CD4-positive, alpha-beta T cell treated with Interleukin-15 for 1 hour (primary cell): ENCODE measurements around the gene TP53BP2.
"Not testable (repeated sequence)": the region's sequence is repeated elsewhere in the genome, so short reads cannot be mapped to it uniquely, and the experiment has no call there.

Experiments used
- DNase-seq: peaks from one replicate; pipeline ENCODE4 v3.0.0-alpha.2; 2020

The TP53BP2 gene

GRCh38 chr1:223827193-223827663 lies 18.5 kb downstream of the TP53BP2 start:
- DNase-seq, result peak; percentile 37

DNA sequence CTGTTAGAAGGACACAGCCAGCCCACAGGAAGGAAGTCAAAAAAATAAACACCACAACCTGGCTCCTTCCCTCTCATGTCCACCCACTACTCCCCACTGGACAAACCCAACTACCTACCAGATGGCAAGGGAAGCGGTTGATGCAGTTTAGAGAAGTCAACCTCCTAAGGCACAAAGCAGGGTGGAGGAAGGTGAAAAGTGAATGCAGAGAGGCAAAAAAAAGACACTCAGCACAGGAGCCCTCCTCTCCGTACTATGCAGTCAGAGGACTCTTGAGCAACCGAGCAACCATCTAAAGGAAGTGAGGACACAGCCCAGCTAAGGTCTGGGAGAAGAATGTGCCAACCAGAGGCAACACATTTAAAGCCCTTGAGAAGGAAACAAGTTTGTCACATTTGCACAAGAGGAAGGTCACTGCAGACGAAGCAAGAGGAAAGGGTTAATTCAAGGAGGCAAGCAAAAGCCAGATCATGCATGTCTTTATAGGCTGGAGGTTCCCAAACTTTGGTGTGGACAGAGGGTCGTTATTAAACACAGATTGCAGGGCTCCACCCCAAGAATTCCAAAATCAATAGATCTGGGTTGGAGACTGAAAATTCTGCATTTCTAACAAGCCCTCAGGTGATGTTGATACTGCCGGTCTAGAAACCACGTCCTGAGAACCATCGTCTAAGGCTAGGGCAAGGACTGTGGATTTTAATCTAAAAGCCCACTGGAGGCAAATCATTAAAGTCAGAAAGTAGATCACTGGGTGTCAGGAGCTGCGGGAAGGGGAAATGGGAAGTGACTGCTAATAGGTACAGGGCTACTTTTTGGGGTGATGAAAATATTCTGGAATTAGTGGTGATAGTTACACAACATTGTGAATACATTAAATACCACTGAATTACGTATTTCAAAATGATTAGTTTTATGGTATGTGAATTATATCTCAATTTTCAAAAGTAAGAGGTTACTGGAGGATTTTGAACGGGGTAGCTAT lies 19.7 kb downstream of the TP53BP2 start:
- peak; percentile 40 for DNase-seq

DNA sequence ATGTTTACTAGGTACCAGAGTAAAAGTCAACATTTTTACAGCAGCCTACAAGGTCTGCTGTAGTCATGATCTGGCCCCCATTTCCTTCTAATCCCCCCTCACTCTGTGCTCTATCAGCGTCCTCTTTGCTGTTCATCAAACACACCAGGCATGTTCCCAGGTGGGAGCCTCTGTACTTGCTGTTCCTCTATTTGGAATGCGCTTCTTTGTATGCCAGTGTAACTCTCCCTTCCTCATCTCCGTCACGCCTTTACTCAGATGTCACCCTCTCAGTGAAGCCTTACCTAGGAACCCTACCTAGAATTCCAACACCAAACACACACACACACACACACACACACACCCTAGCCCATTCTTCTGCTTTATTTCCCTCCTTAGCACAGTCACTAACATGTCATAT lies 21.0 kb downstream of the TP53BP2 start:
- DNase-seq, result no peak

DNA sequence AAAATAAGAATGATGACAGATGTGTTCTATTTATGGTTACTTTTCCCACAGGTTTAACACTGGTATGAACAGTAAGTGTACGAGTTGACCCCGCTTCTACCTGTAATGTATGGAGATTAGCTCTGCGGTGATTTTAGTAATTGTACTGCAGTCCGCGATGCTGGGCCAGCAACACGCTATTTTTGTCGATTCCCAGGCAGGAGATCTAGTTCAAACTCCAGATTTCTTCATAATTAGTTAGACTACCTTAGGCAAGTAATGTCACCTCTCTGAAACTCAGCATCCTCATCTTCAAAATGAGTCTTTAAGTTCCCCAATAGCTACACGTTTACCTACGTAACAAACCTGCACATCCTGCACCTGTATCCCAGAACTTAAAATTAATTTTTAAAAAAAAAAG lies 21.5 kb downstream of the TP53BP2 start:
- no peak for DNase-seq

GRCh38 chr1:223820971-223821370 lies 24.8 kb downstream of the TP53BP2 start:
- no peak for DNase-seq

- no peak for DNase-seq
Measured at GRCh38 chr1:223820515-223820858, 25.3 kb downstream of the TP53BP2 start.

DNA sequence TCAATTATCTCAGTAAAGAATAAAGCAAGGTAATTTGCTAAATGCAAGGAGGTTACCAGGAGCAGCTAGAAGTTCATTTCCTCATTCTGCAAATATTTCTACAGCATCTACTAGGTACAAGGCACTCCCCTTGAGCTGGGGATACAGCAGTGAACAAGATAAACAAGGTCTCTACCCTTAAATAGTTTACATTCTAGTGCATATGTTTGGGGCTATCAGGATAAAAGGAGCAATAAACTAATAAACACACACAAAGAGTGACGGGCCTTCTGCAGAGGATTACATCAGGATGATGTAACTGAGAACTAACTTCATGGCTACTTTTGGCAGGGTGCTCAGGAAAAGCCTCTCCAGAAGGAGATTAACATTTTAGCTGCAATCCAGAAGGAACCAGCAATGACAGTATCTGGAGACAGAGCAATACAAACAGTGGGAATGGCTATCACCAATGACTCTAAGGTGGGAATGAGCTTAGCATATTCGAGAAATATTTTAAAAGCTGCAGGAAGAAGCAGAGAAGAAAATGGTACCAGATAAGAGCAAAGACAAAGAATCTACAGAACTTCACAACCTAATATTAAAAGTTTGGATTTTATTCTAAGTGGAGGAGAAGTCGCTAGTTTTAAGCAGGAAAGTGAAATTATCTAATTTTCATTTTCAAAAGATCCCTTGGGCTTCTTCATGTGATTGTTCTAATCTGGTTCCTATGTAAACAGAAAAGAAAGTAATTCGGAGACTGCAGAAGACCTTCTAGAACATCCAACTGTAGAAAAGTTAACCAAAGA lies 25.8 kb downstream of the TP53BP2 start:
- DNase-seq, result no peak

DNA sequence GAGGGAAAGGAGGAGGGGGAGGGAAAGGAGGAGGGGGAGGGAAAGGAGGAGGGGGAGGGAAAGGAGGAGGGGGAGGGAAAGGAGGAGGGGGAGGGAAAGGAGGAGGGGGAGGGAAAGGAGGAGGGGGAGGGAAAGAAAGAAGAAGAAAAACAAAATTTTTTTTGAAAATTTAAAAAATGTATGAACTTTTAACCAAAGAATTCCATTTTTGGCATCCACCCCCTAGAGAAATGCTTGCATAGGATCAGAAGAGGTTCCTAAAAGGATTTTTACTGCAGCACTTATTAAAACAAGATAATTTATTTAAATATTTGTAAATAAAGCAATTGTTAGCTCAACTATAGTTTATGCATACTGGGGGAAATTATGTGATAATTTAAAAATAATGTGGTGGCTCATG lies 28.5 kb downstream of the TP53BP2 start:
- DNase-seq, result not testable (repeated sequence)

DNA sequence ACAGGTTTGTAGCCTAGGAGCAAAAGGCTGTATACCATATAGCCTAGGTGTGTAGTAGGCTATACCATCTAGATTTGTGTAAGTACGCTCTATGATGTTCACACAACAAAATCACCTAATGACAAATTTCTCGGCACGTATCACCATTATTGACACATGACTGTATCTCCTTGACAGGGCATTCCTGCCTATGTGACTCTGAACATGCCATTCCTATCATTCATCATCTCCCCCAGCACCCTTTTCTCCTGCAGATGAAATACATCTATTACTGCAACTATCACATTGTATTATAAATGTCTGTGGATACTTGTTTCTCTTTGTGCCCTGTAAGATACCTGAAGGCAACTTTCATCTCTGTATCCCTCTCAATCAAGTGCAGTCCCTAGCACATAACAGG lies 29.9 kb downstream of the TP53BP2 start:
- DNase-seq, result no peak

GRCh38 chr1:223815020-223815853 lies 30.5 kb downstream of the TP53BP2 start:
- no peak for DNase-seq

GRCh38 chr1:223813645-223814044 lies 32.1 kb downstream of the TP53BP2 start:
- no peak for DNase-seq

- DNase-seq, result no peak
Measured at GRCh38 chr1:223811634-223812101, 34.1 kb downstream of the TP53BP2 start.

DNA sequence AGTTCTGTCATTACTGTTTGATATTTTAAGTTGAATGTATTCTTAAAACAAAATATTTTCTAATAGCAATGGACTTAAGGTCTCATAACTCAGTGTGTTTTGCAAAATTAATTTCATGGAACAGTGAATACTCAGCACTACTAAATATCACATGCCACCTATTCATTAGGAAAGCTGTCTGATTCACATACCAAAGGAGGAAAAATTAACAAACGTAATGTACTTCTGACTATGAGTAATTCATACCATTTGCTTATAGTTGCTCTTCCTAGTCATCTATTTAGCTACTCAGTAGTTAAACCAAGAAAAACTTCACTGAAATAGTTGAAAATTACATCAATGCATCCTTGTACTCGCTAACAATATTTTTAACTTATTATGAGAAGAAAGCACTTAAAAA lies 35.2 kb downstream of the TP53BP2 start:
- no peak for DNase-seq

- not testable (repeated sequence) for DNase-seq
Measured at GRCh38 chr1:223809905-223810304, 35.8 kb downstream of the TP53BP2 start.

DNA sequence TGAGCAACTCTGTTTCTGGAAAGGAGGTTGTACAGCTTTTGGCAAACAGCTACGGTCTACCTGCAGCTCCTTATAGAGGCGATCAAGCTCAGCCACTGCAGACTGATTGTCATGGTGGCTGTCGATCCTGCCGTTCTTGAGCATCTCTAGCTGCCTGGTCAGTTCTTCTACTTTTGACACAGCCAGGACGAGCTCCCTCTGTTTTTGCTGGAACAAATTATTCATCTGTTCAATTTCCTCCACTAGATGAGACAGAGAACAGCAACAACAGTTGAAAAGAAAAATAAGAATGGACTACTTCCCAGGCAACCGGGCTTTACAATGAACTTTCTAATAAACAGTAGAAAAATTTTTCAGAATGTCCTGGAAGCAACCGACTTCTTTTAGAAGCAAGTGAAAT lies 42.5 kb downstream of the TP53BP2 start:
- no peak for DNase-seq

GRCh38 chr1:223802602-223803001 lies 43.1 kb downstream of the TP53BP2 start:
- DNase-seq, result no peak

DNA sequence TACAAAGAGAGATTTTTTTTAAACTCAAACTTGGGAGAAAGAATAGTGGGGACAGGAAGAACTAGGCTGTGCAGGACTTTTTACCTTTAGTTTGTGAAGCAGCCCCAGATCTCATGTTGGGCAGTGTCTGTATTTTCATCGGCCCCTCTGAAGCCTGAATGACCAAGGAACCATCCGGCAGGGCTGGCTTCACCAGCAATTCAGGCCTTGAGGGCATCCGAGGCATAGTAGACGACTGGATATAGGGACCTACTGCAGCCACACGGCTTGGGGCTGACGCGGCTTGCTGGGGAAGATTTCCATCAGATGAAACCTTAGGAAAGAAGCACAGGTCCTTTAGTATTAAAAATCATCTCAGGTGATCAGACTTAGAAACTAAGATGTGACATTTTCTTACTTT lies 43.7 kb downstream of the TP53BP2 start:
- no peak for DNase-seq

DNA sequence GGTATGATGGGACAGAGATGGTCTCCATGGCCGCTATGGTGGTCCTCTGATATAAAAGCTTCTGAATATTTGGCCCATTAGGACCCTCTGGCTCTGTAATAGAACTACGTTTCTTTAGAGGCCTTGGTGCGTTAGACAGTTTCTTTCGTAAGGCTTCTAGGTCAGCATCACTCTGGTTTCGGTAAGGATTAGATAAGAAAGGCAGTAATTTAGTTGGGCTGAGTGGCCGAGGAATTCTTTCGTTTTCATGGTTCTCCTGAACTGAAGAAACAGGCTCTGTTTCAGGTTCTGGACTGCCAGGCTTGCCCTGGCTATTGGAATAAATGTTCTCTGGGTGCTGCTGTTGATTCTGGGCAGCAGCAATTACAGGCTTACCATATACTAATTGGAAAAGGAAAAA lies 49.5 kb downstream of the TP53BP2 start:
- no peak for DNase-seq

DNA sequence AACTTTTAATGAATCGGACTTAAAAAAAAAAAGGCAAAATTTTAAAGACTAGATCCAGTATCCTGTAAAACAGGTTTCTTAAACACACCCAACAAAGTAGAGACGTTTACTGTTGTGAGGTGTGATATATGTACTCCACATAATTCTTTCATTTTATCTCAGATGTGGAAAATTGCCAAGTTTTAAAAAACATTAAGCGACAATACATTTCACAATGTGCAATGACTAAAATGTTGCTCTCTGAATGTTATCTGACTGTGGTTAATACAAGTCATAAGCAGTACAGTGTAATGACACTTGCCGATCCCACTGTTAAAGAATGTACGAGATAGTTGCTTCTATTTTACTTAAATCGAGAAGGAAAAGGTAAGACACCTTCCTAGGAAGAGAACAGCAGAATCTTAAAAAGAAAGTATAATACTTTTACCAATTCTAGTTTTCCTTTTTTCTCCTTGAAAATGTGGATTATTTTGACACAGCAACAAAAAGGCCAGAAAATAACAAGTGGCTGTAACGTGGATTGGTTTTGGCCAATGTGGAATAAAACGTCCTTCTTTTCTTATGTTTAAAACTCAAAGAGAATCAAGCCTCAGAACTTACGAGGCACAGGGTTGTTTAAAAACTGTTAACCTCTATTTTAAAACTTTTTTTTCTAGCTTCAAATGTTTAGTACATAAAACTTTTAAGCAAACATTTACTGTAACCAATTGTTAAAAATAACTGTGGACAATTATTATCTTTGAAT lies 51.4 kb downstream of the TP53BP2 start:
- no peak for DNase-seq

DNA sequence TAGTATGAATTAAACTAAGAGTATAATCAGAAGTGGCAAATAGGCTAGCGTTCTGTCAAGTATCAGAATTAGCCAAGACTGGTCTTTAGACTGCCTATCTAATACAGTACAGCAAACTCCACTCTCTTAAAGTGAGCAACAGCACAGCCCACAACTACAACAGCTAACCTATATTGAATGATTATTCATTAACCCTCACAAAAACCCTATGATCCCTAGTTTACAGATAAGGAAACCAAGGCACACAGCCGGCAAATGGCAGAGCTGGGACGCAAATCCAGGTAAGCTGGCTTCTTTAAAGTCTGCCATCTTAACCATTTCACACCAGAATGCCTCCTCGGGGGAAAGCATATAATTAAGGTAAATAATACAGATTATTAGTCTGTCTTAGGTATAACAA lies 52.0 kb downstream of the TP53BP2 start:
- no peak for DNase-seq

GRCh38 chr1:223792046-223792445 lies 53.7 kb downstream of the TP53BP2 start:
- no peak for DNase-seq
